HCT116 (cell line): ENCODE results near the gene LIN7A.

Experiments
- REST ChIP-seq: IDR thresholded peaks from 2 replicates; pipeline ENCODE4 v1.6.1; 2012; ENCODE audit warnings: low read depth
- TF ChIP-seq, protein P1 (sequence below), 3 experiments: fragments of 200-600 bp in 1 of 3; sonication (generic) in 1 of 3; IDR thresholded peaks in 2 of 3; conservative IDR thresholded peaks in 1 of 3; 2 replicates each; pipeline ENCODE4 v1.5.1; 2012 to 2017; ENCODE audit warnings: low read depth in 2 of 3, low read length in 2 of 3, antibody characterized with exemption in 1 of 3, borderline replicate concordance in 1 of 3, control low read depth in 1 of 3, mild to moderate bottlenecking in 1 of 3, mixed read lengths in 1 of 3, mixed run types in 1 of 3, moderate library complexity in 1 of 3; ENCODE audit not compliant: insufficient read depth in 1 of 3

GRCh38 chr12:80939231-80939950 lies 1.7 kb upstream of the LIN7A start:
- no peak for TF ChIP-seq REST
- TF ChIP-seq, protein P1, sequence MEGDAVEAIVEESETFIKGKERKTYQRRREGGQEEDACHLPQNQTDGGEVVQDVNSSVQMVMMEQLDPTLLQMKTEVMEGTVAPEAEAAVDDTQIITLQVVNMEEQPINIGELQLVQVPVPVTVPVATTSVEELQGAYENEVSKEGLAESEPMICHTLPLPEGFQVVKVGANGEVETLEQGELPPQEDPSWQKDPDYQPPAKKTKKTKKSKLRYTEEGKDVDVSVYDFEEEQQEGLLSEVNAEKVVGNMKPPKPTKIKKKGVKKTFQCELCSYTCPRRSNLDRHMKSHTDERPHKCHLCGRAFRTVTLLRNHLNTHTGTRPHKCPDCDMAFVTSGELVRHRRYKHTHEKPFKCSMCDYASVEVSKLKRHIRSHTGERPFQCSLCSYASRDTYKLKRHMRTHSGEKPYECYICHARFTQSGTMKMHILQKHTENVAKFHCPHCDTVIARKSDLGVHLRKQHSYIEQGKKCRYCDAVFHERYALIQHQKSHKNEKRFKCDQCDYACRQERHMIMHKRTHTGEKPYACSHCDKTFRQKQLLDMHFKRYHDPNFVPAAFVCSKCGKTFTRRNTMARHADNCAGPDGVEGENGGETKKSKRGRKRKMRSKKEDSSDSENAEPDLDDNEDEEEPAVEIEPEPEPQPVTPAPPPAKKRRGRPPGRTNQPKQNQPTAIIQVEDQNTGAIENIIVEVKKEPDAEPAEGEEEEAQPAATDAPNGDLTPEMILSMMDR (IDR thresholded peaks at IDR 0.05 in 2 of 3, conservative IDR thresholded peaks at IDR 0.05 in 1 of 3; ENCODE audit: borderline replicate concordance in 1 of 3, insufficient read depth in 1 of 3, low read depth in 2 of 3, low read length in 2 of 3), result no peak
